HG03108 (cell line): ENCODE data around the gene SRSF12.
"Not testable (repeated sequence)": the region's sequence is repeated elsewhere in the genome, so short reads cannot be mapped to it uniquely, and the experiment has no call there.

Source experiments
- ATAC-seq: cut with Tn5 transposase; IDR thresholded peaks from one replicate; pipeline ENCODE4 v1.9.1; 2021; ENCODE audit warnings: moderate library complexity; ENCODE audit not compliant: unreplicated experiment

Gene SRSF12

DNA sequence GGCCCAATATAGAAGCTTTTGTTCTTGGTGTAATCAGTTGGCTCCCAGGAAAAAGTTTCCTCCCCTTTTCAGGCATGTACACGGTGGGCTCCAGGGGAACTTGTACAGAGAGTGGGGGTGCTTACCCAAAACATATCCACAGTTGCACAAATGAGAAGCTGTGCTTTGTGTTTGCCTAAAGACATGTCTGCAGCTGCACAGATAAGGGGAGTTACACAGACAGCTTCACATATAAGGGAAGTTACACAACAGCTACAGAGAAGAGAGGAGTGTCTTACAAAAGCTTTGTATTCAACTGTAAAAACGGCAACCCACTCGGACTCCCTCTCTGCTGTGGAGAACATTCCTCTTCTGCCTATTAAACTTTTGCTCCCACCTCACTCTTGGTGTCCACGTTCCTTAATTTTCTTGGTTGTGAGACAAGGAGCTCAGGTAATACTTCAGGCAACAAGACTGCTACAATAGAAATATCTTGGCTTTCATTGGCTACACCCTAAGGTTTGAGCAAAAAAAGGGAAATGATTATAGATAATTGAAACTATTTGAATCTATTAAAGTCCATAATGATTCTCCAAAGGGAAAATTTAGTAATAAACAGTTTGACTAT is 44.8 kb downstream of the SRSF12 start:
- no peak for ATAC-seq

DNA sequence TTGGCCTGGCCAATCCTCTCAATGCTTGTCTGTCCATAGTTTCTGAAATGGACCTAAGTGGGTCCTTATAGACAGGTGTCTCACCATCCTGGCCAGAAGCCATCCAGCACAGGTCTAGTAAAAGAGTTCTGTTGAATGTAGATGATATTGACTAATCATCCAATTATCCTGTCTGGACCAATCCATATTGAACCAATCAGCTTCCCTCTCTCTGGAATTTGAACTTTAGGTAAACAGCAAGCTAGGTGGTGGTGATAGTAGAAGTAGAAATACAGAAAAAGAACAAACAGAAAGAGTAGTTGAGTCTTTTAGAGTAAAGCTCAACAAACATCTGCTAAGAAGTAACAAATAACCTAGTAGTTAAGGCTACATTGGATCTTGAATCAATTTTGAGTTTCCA is 46.8 kb downstream of the SRSF12 start:
- ATAC-seq, result no peak

DNA sequence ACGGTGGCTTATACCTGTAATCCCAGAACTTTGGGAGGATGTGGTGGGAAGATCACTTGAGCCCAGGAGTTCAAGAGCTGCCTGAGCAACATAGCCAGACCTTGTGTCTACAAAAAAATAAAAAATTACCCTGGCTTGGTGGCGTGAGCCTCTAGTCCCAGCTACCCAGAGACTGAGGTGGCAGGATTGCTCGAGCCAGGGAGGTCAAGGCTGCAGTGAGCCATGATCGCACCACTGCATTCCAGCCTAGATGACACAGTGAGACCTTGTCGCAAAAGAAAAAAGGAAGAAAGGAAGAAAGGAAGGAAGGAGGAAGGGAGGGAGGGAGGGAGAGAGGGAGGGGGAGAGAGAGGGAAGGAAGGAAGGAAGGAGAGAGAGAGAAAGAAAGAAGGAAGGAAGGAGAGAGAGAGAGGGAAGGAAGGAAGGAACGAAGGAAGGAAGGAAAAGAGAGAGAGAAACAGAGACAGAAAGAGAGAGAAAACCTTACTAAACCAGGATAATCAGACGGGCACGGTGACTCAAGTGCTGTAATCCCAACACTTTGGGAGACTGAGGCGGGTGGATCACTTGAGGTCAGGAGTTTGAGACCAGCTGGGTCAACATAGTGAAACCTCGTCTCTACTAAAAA is 48.2 kb downstream of the SRSF12 start:
- no peak for ATAC-seq

DNA sequence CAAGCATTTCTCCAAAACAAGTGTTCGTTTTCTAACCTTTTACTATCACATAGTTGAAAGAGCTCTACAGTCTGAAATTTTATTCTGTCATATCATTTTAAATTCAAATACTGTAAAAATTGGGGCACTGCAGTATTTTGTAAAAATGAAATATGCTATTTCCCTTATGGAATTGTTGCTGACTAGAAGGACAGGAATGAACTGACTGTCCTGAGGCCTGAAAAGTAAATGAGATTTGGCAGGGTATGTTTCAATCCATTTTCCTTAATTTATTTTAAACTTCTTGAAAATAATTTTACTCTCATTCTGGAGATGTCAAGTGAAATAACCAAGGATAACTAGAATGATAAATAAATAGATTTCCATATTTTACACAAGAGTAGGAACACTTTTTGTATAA is 49.2 kb downstream of the SRSF12 start:
- no peak for ATAC-seq

DNA sequence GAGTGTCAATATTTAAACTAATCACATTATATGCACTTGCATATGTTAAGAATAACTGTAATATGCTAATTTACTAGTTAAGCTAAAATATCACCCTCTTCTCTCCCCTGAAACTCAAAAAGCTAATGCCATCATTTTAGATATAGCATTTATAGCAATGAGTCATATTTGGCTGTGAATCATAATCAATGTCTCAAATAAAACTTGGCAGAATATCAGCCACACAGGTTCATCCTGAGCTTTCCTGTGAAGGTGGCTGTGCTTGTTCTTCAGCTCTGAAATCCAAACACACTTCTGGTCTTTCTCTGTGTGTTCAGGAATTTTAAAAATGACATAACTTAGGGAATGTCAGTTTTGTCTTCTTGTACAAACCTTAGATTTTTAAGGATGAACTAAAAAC is 50.1 kb downstream of the SRSF12 start:
- no peak for ATAC-seq

DNA sequence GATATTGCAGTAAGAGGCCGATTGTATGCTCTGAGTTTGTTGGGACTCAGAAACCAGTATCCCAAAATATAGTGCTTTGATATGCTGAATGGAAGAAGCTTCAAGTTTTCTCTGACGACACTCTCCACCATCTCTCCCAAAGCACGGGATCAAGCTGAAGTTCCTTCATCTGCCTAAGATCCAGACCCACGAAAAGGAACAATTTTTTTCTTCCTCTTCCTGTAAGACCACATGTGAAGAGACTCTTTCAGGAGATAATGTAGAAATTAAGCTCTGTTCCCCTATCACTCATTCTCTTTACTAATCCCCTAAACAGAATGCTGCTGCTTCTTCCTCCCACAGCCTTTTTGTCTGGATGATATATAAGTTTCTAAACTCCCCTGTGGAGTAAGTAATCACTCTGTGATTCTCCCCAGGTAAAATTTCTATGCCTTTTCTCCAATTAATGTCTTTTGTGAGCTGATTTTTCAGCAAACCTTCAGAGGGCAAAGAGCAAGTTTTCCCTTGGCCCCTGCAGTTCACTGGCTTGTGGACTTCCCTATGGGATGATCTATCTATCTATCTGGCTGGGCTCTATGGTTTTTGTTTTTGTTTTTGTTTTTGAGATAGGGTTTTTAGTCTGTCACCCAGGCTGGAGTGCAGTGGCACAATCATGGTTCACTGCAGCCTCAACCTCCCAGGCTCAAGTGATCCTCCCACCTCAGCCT is 50.8 kb downstream of the SRSF12 start:
- ATAC-seq, result no peak

DNA sequence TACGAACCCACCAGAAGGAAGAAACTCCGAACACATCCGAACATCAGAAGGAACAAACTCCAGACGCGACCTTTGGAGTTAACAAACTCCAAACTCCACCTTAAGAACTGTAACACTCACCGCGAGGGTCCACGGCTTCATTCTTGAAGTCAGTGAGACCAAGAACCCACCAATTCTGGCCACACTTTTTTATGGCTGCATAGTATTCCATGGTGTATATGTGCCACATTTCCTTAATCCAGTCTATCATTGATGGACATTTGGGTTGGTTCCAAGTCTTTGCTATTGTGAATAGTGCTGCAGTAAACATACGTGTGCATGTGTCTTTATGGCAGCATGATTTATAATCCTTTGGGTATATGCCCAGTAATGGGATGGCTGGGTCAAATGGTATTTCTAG is 51.8 kb downstream of the SRSF12 start:
- not testable (repeated sequence) for ATAC-seq

DNA sequence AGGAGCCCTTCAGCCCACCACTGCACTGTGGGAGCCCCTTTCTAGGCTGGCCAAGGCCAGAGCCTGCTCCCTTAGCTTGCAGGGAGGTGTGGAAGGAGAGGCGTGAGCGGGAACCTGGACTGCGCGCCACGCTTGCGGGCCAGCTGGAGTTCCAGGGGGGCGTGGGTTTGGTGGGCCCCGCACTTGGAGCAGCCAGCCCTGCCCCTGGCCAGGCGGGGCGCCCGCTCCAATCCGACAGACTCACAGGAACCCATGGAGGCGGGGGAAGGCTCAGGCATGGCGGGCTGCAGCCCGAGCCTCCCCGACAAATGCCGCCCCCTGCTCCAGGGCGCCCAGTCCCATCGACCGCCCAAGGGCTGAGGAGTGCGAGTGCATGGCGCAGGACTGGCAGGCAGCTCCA is 52.9 kb downstream of the SRSF12 start:
- ATAC-seq, result not testable (repeated sequence)

DNA sequence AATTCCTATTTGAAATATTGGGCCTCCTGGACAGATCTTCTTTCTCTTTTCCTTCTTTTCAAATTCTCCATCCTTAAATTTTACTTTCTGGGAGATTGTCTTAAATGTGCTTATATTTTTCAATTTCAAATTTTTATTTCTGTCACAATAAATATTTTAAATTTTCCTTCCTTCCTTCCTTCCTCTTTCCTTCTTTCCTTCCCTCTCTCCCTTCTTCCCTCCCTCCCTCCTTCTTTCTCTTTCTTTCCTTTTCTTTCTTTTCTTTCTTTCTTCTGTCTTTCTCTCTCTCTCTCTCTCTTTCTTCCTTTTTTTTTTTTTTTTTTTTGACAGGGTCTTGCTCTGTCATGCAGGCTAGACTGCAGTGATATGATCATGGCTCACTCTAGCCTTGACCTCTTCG is 54.0 kb downstream of the SRSF12 start:
- ATAC-seq, result no peak

DNA sequence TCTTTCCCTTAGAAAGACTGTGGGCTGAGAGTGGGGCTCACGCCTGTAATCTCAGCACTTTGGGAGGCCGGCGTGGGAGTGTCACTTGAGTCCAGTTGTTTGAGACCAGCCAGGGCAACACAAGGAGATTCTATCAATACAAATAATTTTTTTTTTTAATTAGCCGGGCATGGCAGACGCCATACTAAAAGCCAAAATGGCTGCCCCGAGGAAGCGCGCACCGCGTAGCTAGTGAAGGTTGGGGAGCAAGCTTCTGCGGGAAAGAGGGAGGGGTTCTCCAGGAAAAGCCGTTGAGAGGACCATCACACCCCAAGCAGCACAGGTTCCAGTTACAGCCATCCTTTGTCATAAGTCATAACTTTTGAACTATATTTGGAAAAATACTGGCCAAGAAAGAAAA is 58.6 kb downstream of the SRSF12 start:
- no peak for ATAC-seq

DNA sequence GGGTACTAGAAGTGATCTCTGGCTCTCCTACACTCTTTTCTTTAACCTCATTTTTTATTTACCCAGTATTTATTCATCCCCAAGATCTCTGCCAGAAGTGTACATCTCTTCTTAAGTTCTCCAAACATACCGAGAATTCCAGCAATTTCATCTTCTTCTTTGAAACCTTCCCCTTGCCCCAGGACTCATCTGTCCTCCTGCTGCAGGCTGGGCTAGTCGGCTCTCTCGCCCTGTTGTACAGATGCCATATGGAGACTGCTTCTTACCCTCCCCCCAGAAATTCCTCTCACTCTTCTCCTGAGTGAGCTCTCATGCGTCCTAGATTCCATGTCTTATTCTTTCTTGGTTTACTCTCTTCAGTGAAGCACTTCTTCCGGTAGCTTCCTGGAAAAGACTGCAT is 59.2 kb downstream of the SRSF12 start:
- no peak for ATAC-seq

DNA sequence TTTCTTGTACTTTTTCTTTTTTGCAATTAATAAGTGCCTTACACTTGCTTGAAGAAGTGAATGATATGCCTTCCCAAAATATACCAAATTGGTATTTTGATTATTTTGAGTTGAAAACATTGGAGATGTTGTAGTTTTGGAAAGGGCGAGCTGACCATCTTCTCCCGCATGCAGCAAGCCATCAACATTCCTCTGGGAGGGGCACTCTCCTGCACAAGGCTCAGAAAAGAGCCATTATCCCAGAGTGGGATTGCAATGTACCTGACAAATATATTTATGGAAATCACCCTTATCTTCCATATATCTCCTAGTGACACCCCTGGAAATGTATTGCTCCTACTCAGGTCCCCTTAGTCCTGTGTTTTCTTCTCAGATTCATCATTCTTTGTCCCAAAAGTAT is 60.1 kb downstream of the SRSF12 start:
- ATAC-seq, result no peak

DNA sequence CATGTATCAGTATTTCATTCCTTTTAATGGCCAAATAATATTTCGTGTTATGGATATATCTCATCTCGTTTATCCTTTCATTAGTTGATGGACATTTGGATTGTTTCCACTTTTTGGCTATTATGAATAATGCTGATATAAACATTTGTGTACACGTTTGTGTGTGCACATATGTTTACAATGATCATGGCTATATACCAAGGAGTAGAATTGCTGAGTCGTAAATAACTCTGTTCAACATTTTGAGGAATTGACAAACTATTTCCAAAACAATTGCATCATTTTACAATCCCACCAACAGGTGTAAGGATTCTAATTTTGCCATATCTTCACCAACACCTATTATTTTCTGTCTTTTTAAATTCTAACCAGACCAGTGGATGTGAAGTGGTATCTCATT is 63.7 kb downstream of the SRSF12 start:
- ATAC-seq, result no peak

DNA sequence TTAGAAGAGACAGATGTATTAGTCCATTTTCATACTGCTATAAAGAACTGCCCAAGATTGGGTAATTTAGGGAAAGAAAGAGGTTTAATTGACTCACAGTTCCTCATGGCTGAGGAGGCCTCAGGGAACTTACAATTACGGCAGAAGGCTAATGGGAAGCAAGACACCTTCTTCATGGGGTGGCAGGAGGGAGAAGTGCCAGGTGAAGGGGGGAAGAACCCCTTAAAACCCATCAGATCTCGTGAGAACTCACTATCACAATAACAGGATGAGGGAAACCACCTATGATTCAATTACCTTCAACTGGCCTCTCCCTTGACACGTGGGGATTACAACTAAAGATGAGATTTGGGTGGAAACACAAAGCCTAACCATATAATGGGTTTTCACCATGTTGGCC is 66.2 kb downstream of the SRSF12 start:
- ATAC-seq, result no peak

DNA sequence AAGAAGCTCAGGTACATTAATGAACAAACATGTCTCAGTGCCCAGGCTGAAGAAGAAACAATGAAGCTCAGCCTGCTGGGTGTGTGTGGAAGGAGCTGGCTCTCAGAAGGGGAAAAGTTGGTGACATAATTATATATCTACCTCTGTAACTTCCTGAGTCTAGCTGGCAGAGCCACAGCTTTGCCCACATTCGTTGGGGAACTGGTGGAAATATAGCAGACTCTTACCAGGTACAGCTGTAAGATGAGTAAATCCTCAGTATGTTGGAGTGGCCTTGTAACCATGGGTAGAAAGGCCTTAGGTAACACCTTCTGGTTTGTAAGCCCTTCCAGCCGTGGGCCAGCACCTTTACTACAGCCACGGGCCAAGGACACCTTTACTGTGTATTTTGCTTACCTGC is 67.2 kb downstream of the SRSF12 start:
- no peak for ATAC-seq

DNA sequence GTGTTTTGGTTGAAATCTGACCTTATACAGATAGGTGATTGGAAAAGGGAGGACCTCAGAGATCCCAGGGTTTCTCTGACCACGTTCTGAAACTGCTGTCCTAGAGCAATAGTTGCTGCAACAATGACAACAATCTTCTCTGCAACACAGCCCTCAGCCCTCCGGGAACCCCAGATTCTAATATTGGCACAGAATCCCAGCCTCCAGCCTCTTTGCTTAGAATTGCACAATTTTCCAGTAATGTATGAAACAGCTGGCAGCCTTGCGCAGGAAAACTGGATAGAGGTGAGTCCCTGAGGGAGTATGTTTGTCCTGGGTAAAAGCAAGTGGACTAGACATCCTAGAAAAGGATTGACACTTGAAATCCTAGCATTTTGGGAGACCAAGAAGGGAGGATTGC is 67.7 kb downstream of the SRSF12 start:
- no peak for ATAC-seq

DNA sequence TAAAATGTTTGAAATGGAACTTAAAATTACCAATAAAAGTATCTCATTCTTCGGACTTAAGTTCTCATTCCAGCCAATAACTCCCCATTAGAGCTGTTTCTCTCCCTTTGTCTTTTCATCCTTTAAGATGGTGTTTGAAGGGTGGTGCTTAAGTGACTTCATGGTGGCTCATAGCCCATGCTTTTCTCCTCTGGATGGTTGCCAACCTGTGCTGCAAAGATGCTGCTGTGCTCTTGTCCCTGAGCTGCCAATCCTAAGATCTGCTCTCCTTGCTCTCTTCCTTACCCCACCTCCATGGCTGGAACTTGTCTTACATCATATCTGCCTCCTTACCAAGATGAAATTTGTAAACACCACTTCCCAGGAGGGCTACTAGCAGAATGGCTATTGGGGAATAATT is 68.9 kb downstream of the SRSF12 start:
- no peak for ATAC-seq

DNA sequence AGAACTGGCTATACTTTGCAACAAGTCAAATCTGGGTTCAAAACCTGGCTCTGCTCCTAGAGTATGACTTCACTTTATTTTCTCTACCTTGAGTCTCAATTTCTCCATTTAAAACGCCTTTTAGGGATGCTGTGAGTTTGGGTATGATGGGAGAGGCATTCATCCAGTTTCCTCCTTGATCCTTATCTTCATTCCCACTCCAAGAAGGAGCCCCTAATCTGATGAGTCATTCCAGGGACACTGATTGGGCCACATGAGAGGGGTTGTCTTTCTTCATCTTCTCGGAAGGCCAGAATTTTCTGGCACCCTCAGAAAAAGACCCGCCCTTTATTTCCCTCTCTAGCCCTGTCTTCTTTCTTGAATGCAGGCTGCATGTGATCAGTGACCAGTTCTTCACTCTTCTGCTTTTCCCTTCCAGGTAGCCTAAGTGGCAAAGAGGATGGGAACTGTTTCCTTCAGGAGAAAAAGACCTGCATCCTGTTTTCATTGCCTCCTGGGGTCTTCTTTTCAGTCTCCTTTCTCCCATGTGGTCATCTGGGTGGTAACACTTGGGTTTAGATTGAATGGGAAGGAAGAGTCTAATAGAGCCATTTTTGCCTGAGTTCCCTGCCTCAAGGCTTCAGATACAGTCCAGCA is 69.5 kb downstream of the SRSF12 start:
- ATAC-seq, result no peak

DNA sequence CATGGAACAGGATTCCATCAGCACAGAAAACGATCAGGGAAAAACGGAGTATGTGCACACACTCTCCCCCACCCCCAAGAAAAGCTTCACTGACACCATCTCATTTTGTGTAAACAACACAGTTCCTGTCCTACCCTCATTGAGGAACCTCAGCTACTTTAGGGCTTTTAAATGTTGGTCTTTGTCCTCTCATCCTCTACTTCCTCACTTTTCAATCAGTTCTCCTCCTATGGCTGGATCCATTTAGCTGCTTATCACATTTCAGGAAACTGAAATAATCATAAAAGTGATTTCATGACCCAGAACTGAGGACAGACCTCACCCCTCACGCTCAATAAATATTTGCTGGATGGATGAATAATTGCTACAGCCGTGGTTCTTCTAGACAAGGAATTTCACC is 70.4 kb downstream of the SRSF12 start:
- ATAC-seq, result no peak
